Mesodermal cell (in vitro differentiated cells): ENCODE measurements around the gene SAFB2.
A peak's percentile ranks its signal among the peaks of the same experiment; 100 is the strongest.

Source experiments
- H3K27ac ChIP-seq: 2 replicates; pipeline ENCODE4 v1.7.0; 2013; ENCODE audit warnings: mild to moderate bottlenecking, low read depth, low read length, moderate library complexity; ENCODE audit not compliant: severe bottlenecking
- H3K36me3 ChIP-seq: 2 replicates; pipeline ENCODE4 v1.7.1; 2013; ENCODE audit warnings: mild to moderate bottlenecking, low read length, moderate library complexity; ENCODE audit not compliant: control insufficient read depth, insufficient read depth
- H3K4me1 ChIP-seq: one replicate; pipeline ENCODE4 v1.7.1; 2013; ENCODE audit warnings: mild to moderate bottlenecking, low read length; ENCODE audit not compliant: insufficient read depth, control insufficient read depth, poor library complexity, severe bottlenecking
- H3K4me3 ChIP-seq: 2 replicates; pipeline ENCODE4 v1.7.0; 2013; ENCODE audit warnings: low read length, control low read depth, mild to moderate bottlenecking; ENCODE audit not compliant: insufficient read depth, poor library complexity, severe bottlenecking; ENCODE audit errors: extremely low read depth
- H3K9me3 ChIP-seq: 2 replicates; pipeline ENCODE4 v1.7.1; 2013; ENCODE audit warnings: mild to moderate bottlenecking, low read length, moderate library complexity; ENCODE audit not compliant: control insufficient read depth
- WGBS, 2 experiments: methylation state at CpG; one replicate each; pipeline ENCODE4 v1.1.5; 2013; ENCODE audit warnings: missing lambda C conversion rate in 2 of 2; ENCODE audit not compliant: insufficient coverage in 2 of 2; 5-methylcytosine and 5-hydroxymethylcytosine counted together

SAFB2 gene

GRCh38 chr19:5591476-5591875 is 31.1 kb downstream of the SAFB2 start:
- H3K9me3 ChIP-seq, result no peaks in the 10 kb centered on the region
- H3K27ac ChIP-seq, result no peak overlapping the region
- H3K4me1 ChIP-seq, result peaks cover 4% of the 10 kb centered on the region
- H3K36me3 ChIP-seq, result peaks cover 91% of the 10 kb centered on the region
- no peak overlapping the region for H3K4me3 ChIP-seq
- 95 to 98% methylated on average over 14 of the region's 17 CpGs for WGBS, 2 experiments

GRCh38 chr19:5590865-5591154 is 31.8 kb downstream of the SAFB2 start:
- Histone ChIP-seq H3K27ac (no peak overlapping the region), H3K4me1 (peaks cover 10% of the 10 kb centered on the region), H3K36me3 (peaks cover 84% of the 10 kb centered on the region), H3K9me3 (no peaks in the 10 kb centered on the region), H3K4me3 (no peak overlapping the region)
- 91 to 100% methylated on average over 3 to 9 of the region's 9 CpGs for WGBS, 2 experiments

- peaks cover 79% of the 10 kb centered on the region for H3K36me3 ChIP-seq
- H3K4me1 ChIP-seq, result peaks cover 10% of the 10 kb centered on the region
- H3K4me3 ChIP-seq, result no peak overlapping the region
- no peaks in the 10 kb centered on the region for H3K9me3 ChIP-seq
- 97 to 98% methylated on average over 13 to 21 of the region's 22 CpGs for WGBS, 2 experiments
- H3K27ac ChIP-seq, result no peak overlapping the region
Observed at GRCh38 chr19:5590151-5590864, 32.3 kb downstream of the SAFB2 start.

GRCh38 chr19:5588906-5589676 is 33.5 kb downstream of the SAFB2 start:
- H3K4me3 ChIP-seq, result no peak overlapping the region
- no peak overlapping the region for H3K27ac ChIP-seq
- no peaks in the 10 kb centered on the region for H3K9me3 ChIP-seq
- H3K4me1 ChIP-seq, result peaks cover 10% of the 10 kb centered on the region
- 79 to 81% methylated on average over 29 to 30 of the region's 30 CpGs for WGBS, 2 experiments
- peaks cover 70% of the 10 kb centered on the region for H3K36me3 ChIP-seq

GRCh38 chr19:5588441-5588840 is 34.1 kb downstream of the SAFB2 start:
- Histone ChIP-seq H3K4me3 (no peak overlapping the region), H3K27ac (no peak overlapping the region), H3K4me1 (peaks cover 10% of the 10 kb centered on the region), H3K9me3 (no peaks in the 10 kb centered on the region), H3K36me3 (peaks cover 63% of the 10 kb centered on the region)
- WGBS, 2 experiments, result 95 to 97% methylated on average over 9 of the region's 10 CpGs

GRCh38 chr19:5587661-5588060 is 34.9 kb downstream of the SAFB2 start:
- 97 to 98% methylated on average over 16 to 23 of the region's 23 CpGs for WGBS, 2 experiments
- Histone ChIP-seq H3K4me3 (no peak overlapping the region), H3K36me3 (peaks cover 62% of the 10 kb centered on the region), H3K4me1 (peaks cover 10% of the 10 kb centered on the region), H3K9me3 (no peaks in the 10 kb centered on the region), H3K27ac (no peak overlapping the region)

- Histone ChIP-seq H3K36me3 (peaks cover 56% of the 10 kb centered on the region), H3K4me3 (no peak overlapping the region), H3K4me1 (peaks cover 10% of the 10 kb centered on the region), H3K9me3 (no peaks in the 10 kb centered on the region), H3K27ac (no peak overlapping the region)
- WGBS, 2 experiments, result 97 to 98% methylated on average over 9 to 12 of the region's 16 CpGs
Observed at GRCh38 chr19:5587071-5587455, 35.5 kb downstream of the SAFB2 start.

GRCh38 chr19:5586300-5587070 is 36.1 kb downstream of the SAFB2 start:
- peaks cover 50% of the 10 kb centered on the region for H3K36me3 ChIP-seq

GRCh38 chr19:5585461-5586299 is 36.9 kb downstream of the SAFB2 start:
- Histone ChIP-seq H3K27ac (peak overlapping the region; percentile 23), H3K36me3 (peaks cover 43% of the 10 kb centered on the region), H3K4me1 (peaks cover 10% of the 10 kb centered on the region), H3K9me3 (no peaks in the 10 kb centered on the region), H3K4me3 (no peak overlapping the region)
- WGBS, 2 experiments, result 37 to 41% methylated on average over 28 to 29 of the region's 29 CpGs

More at GRCh38 chr19:5586300-5587070, 36.1 kb downstream of the SAFB2 start:
- 82 to 87% methylated on average over 17 to 20 of the region's 26 CpGs for WGBS, 2 experiments
- no peak overlapping the region for H3K4me3 ChIP-seq
- peak overlapping the region; percentile 23 for H3K27ac ChIP-seq
- H3K4me1 ChIP-seq, result peaks cover 10% of the 10 kb centered on the region
- H3K9me3 ChIP-seq, result no peaks in the 10 kb centered on the region

GRCh38 chr19:5580161-5580571 is 42.4 kb downstream of the SAFB2 start:
- H3K27ac ChIP-seq, result no peak overlapping the region
- 58 to 63% methylated on average over 11 to 12 of the region's 12 CpGs for WGBS, 2 experiments

More at GRCh38 chr19:5580161-5580571, 42.4 kb downstream of the SAFB2 start:
- peaks cover 2% of the 10 kb centered on the region for H3K4me1 ChIP-seq
- no peaks in the 10 kb centered on the region for H3K9me3 ChIP-seq
- H3K36me3 ChIP-seq, result peaks cover 9% of the 10 kb centered on the region
- H3K4me3 ChIP-seq, result no peak overlapping the region
